Body of pancreas (tissue), 4 donors: Measurements from ENCODE around the gene SPART.

Experiments
- CTCF ChIP-seq, 7 experiments: fragments of 450-650 bp in 4 of 7; fragments of 200-600 bp in 3 of 7; sonication (generic) in 3 of 7; IDR thresholded peaks; one replicate each; pipeline ENCODE4 v1.5.1; 2016 to 2019; ENCODE audit warnings: antibody characterized with exemption in 7 of 7
- POLR2A ChIP-seq, 3 donors: fragments of 450-650 bp; IDR thresholded peaks; one replicate each; pipeline ENCODE4 v1.6.1; 2016; ENCODE audit warnings: antibody characterized with exemption in 3 of 3, mild to moderate bottlenecking in 2 of 3

GRCh38 chr13:36310417-36311108 lies 35.6 kb downstream of the SPART start:
- no peak for TF ChIP-seq CTCF (IDR thresholded peaks at IDR 0.05)
- TF ChIP-seq POLR2A (IDR thresholded peaks at IDR 0.05) = no peak
